Gastrocnemius medialis (tissue), 4 donors: ENCODE data around the gene SGMS1.

Source experiments
- CTCF ChIP-seq, 5 experiments: fragments of 450-650 bp in 3 of 5; fragments of 200-600 bp in 2 of 5; sonication (generic) in 2 of 5; IDR thresholded peaks in 4 of 5; conservative IDR thresholded peaks in 1 of 5; 1 replicate in 4 of 5; 2 replicates in 1 of 5; pipeline ENCODE4 v1.5.1; 2016 to 2019; ENCODE audit warnings: antibody characterized with exemption in 5 of 5, mild to moderate bottlenecking in 3 of 5, moderate library complexity in 3 of 5
- POLR2A ChIP-seq, 2 donors: fragments of 450-650 bp; IDR thresholded peaks; one replicate each; pipeline ENCODE4 v1.6.1; 2017; ENCODE audit warnings: antibody characterized with exemption in 2 of 2, mild to moderate bottlenecking in 2 of 2, moderate library complexity in 2 of 2

GRCh38 chr10:50286996-50287803 lies 336.6 kb downstream of the SGMS1 start:
- no peak for TF ChIP-seq CTCF (IDR thresholded peaks at IDR 0.05 in 4 of 5, conservative IDR thresholded peaks at IDR 0.05 in 1 of 5)
- no peak for TF ChIP-seq POLR2A (IDR thresholded peaks at IDR 0.05)
